Embryonic facial prominence (tissue), 1 donor: ENCODE measurements around the gene CCDC81.

ENCODE experiments used
- DNase-seq: peaks from one replicate; pipeline ENCODE4 v3.0.0-alpha.2; 2016; ENCODE audit errors: extremely low spot score

The CCDC81 gene

DNA sequence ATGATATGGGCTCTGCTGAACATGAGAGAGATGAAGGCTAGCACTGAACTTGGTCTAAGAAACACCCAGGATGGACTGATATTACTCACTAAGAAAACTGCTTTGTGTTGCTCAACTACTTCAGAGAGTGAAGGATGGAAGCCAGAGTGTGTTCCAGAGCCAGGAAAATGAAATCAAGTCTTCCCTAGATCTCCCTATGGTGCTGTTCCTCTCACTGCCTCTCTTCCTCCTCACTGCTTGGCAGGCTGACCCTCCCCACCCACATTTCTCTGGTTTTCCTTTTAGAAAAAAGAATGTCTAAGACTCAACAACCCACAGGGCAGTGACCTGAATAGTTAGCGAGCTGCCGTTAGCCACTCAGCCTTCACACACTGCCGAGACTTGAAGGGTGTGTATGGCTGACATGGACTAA is 65.6 kb downstream of the CCDC81 start:
- no peak for DNase-seq

DNA sequence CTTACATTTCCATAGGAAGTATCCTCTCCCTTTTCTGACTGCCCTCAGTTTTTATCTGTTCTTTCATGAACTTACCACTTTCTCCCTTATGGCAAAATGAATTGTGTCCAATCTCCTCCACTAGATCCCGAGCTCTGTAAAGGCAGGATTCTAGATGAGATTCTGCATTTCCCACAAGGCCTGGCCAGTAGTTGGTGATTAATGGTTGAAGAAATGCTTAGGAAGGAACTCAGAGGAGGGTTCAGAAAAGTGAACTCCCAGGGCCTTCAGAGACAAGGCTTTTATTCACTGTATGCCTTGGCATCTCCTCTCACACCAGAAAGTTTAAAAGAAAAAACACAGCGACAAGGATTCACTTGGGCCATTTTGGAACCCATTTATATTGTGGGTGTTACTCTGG is 66.2 kb downstream of the CCDC81 start:
- DNase-seq = no peak

DNA sequence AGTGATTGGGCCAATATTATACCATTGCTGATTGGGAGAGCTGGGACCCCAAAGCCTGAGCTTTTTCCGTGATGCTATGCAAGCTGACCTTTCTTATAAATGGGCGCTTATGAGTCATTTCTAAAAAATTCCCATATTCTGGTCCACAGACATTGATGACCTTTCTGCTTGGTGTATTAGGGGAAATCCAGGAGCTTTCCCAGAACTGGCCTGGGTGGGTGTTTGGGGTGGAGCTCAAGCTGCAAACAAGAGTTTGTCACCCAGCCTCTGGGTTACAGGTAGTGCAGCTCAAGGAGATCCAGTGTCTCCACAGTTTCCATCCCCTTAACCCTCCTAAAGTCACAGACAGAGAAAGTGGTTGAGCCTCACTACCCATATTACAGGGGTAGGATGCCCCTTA is 67.7 kb downstream of the CCDC81 start:
- no peak for DNase-seq

DNA sequence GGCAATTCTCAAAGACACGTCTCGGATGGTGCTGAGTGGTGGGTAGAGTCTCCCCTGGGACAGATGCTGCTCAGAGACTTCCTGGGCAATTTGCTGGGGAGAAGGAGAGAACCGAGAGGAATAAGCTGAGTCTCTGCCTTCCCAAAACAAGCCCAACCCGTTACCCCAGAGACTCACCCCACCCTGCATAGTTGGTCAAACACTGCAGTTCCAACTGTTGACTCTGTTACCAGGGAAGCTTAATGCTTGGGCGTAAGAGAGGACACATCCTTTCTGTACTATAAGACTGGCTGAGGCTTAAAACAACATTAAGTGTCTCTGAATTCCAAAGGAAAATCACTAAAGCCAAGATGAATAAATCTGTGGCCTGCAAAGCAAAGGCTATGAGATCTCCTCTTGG is 68.1 kb downstream of the CCDC81 start:
- no peak for DNase-seq

DNA sequence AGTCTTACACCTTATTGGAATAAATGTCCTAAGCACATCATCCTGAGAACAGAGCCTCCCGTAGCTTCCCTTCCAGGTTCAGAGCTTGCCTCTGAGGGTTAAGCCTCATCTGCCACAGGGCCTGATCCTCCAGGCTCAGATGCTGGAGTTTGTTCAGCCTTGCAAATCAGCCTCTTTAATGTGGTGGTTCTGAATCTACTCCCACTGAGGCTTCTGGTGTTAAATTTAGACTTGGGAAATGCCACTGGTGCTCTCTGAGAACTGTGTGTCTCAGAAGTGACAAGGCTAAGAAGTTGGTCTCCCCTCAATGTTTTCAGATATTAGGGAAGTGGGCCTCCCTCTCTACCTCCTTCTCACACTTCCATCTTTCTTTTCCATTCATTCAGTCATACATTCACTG is 68.7 kb downstream of the CCDC81 start:
- no peak for DNase-seq

DNA sequence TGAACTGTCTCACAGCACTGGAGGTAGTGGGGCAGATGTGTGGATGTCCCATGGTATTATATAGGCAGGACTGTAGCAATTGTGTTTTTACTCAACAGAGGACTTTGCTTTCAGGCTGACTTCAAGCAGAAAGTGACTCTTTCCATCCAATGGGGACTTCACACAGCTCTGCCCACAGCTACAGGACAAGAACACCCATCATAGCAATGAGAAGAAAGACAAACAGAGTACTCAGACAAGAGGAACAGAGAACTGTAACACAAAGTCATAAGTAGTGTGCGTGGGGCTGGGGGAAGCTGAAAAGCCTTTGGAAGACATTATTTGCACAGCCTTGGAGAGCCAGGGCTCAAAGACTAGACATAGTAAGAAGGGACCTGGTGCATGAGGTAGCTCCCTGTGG is 70.3 kb downstream of the CCDC81 start:
- no peak for DNase-seq

DNA sequence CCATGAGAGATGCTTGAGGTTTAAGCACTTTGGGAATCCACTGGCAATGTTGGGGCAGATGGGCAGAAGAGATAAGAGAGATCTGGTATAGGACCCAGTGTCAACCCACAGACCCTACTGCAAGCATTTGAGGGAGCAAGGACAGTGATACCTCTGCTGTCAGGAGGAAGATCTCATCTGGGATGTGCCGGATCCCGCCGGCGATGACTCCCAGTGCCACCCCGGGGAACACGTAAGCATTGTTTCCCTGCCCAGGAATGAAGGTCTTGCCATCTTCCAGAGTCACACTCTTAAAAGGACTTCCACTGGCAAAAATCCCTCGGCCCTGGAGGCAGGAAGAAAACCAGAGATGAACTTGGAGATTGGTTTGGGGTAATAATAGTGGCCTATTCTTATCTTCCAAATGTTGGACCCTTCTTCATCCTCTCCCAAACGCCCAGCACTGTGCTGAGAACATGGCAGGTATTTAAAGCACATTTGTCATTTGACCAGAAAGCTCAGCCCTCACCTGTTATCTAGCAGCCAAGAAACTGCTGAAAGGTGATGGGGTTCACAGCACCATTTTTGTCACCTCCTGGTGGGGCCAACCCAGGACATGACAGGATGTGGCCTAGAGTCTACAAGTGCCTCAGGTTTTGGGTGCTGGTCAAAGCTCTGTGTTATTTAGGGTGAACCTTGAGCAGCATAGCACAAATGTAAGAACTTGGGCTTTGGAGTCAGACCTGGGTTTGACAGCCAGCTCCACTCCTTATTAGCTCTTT is 71.7 kb downstream of the CCDC81 start:
- DNase-seq = no peak

DNA sequence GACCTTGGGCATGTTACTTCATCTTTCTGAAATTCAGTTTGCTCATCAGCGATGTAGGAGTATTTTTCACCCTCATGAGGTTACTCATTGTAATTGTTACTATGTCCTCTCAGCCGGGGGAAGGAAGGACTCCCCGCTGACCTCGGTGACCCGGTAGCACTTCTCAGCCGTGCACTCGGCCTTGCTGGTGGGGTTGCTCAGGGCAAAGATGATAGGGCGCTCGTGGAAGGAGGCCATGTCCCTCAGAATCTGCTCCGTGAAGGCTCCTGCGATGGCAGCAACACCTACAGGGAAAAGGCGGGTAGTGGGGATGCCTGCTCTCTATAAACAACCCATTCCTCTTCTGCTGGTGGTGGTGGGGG is 72.2 kb downstream of the CCDC81 start:
- no peak for DNase-seq

DNA sequence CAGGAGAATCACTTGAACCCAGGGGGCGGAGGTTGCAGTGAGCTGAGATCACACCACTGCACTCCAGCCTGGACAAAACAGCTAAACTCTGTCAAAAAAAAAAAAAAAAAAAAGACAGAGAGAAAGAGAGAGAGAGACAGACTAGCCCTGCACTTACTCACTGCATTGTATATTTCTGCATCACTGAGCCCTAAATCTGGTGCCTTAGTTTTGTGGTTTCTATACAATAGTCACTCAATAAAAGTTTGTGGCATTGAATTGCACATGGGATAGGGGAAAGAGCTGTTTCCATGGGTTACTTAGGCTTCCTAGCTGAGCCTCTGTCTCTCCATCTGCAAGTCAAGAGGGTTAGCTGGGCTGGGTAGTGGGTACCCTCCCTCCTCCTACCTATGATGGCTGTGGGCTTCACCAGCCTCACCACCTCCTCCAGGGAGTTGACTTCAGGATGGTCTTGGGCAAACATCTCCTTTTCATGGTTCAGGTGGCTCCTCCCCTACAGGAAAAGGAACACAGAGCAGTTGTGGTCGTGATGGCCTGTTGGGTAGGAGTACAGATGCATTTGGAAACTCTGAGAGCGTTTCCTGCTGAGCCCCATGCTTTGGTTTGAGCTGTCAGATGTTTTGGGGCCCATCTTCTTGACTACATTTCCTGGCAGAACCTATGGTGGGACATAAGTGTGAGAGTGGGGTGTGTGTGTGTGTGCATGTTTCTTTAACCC is 73.2 kb downstream of the CCDC81 start:
- no peak for DNase-seq

DNA sequence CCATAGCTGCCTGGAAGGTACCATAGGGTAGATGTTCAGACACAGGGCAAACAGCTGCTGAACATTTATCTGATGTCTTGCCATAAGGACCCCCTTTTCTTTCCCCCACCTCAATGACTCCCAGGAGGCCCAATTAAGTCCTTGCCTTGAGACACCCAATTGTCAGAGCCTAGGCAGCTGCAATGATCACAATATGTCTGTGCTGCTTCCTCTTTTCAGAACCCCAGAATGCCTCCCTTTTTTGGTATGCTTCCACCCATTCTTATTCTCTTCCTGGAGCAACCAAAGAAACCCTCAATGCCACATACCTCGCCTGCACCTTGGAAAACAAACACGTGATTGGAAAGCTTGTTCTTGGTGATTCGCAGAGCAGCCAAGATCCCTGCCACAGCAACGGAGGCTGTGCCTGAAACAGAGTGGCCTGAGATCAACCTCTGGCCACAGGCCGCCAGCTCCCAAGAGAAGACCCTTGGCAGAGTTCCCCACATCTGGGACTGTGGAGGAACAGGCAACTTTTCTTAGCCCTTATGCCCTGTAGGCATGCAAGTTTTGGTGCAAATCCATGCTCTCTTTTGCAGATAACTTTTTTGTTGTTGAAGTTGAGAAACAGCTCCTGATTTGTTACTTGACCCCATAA is 75.4 kb downstream of the CCDC81 start:
- no peak for DNase-seq

DNA sequence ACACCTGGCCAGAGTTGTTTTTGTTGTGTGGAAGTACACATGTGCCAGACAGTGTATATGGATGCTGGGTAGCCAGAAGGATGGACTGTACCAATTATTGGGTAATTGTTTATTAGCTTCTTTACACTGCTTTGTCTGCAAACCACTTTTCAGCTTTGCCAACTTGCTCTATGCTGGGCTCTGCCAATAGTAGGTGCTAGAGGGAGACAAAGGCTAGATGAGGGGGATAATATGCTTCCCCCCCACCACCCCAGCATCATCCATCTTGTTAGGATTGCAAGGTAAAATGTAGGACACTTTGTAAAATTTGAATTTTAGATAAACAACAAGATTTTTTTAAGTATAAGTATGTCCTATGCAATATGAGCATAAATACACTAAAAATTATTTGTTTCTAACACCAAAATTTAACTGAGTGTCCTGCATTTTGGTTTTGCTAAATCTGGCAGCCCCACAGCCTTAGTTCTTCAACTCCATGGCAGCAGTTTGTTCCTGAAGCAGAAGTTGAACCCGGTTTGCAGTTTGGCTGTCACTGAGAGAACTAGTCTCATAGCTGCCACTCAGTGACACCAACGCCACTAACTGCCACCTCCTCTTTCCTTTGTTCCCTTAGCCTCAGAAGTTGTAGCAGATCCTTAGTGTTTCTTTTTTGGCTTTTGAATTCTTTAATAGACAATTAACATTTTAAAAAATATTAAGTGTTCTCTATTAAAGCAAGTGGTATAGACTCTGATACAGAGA is 78.8 kb downstream of the CCDC81 start:
- DNase-seq = no peak

DNA sequence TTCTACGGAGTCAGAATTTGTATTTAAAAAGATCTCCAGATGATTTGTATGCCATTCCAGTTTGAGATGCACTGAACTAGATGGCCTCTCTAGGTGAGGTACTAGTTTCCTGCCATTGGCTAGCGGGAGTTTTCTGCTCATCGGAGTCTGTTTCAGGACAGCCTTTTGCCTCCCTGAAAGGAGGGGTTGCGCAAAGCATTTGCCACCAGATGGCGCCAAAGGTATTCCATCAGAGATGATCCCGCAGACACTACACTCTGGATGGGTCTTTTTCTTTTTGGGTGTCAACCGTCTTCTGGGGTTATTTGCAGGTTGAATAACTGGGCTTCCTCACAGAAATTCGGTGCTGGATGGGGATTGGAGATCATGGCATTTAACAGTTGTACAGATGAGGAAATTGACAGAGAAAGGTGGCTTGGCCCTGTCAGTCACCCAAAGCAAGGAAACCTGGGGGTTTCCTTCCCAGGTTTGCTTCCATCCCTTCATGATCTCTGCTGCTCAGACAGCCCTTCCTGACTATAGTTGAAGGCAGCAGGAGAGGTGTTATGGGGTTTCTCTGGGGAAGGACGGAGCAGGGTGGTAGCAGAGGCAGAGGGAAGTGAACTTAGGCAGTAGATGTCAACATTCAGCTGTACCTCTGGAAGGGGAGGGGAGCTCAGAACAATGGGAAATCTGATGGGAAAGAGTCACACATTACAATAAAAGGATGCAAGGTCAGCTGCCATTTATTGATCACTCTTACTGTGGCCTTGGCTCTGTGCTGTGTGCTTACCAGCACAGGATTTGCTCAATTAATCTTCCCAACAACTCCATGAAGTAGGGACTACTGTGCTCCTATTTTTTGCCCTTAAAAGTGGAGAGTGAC is 81.6 kb downstream of the CCDC81 start:
- DNase-seq = peak; percentile 73

DNA sequence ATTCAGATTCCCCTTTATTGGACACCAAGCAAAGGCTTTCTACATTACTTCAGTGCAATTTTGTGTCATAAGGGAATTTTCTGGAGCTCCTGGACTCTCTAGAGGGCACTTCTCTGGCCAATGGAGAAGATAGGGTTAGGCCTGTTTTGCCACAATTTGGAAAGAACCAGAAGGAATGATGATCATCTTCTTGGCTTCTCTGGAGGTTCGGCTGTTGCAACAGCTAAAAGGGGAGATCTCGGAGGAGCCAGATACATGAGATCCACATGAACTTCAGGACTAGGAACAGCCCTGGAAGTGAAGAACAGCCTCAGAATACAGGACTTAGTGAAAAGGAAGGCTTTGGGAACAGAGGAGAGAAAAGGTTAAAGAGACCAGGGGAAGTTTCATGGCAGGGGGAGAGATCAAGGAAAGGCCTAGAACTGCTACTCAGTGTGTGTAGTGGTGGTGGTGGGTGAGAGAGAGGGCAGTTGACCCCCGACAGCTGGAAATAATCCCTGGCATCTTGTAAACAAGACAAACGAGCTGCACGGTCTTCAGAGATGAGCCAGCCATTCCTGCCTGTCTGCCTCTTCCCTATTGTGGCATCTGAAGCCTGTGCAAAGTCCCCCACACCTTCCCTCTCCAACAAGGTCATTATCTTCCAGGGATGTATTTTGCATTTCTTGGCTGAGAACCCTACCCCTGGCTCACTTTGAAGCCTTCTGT is 83.8 kb downstream of the CCDC81 start:
- DNase-seq = no peak

DNA sequence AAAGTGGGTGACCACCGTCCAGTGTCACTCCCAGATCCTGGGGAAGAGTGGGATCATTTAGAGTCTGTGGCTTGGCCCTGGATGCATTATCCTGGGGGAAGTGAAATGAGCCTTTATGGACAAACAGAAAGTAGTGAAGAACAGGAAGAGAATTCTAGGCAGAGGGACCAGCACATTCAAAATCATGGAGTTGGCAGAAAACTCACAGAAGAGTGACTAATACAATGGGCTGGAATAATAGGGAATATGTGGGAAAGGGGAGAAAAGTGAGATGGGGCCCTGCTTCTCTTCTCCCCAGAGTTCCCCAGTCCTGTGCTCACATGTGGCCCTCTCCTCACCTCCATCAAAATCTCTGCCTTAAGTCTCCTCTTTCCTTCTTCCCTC is 84.3 kb downstream of the CCDC81 start:
- no peak for DNase-seq

DNA sequence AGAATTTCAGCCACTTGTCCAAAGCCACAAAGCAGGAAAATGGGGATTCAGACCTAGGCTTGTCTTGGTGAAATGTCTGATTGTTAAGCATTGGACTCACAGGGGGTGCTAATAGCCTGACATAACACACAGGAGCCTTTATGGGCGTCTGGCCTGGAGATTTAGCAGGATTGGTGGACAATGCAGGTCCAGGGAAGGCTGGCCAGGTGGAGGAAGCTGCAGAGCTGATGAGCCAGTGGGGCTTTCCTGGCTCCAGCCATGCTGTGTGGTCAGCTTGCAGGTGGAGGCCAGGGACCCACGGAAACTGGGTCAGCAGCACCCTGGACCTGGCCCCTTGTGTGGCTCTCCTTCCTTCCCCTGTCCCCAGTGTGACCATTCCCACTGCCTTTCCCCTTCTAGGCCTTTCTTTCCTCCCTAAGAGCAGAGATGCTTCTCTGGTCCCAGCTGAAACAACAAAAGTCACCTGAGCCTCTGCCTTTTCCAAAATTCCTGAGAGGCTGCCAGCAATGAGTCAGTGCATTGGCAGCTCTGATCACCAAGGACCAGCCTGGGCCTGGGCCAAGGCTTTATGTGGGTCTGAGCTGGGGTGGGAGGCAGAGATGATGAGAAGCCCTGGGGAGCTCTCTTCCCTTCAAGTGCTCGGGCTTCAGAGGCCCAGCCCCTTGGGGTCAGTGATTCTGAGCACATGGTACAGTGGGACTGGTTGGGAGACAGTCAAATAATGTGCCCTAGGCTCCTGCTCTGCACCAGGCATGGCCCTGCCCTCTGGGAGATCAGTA is 85.2 kb downstream of the CCDC81 start:
- DNase-seq = peak; percentile 27

DNA sequence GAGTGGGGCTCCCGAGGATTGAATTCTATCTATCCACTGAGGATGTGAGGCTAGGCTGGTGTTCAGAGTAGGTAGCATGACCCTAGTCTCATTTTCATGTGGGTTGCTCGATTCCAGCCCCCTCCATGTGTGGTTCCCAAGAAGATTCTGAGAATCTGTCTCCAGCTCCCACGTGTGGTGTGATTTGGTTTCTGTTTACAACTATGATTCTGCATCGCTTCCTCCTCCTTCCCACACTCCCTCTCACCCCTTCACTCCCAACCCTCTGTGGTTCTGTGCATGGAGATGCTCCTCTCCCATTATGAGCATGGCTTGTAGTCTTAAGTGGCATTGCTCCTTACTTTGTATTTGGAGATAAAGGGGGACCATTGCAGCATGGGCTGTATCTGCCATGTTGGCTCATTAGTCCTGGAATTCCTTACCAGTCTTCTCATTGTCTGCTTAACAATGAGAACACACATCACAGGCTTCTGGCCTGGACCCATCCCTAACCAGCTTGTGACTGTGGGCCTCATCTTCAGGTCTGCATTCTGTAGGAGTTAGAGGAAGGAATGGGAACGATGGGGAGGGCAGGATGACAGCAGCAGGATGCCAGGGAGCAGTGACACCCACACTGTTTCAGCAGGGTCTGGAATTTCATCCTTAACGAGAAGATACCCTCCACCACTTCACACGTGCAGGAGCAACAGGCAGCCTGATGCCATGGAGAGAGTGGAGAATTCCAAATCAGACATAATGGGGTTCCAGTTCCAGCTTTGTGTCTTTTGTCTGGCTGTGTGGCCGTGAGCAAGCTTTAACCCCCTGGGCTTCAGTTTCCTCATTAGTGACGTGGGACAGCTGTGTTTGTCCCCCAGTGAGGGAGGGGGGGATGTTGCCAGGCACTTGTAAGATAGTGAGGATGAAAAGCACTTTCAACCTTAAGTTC is 86.0 kb downstream of the CCDC81 start:
- no peak for DNase-seq

DNA sequence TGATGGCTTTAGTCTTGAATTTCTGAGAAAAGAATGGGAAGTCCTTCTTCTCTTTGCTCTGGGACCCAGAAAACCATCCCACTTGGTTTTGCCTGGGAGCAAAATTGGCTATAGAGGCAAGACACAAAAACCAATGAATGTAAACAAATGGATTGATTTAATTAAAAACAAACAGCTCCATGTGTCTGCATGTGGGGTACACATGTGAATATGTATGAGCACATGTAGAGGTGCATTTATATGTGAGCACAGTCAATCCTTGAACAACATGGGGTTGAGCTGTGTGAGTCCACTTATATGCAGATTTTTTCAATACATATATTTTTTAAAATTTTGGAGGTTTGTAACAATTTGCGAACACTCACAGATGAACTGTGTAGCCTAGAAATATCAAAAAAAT is 87.2 kb downstream of the CCDC81 start:
- no peak for DNase-seq

DNA sequence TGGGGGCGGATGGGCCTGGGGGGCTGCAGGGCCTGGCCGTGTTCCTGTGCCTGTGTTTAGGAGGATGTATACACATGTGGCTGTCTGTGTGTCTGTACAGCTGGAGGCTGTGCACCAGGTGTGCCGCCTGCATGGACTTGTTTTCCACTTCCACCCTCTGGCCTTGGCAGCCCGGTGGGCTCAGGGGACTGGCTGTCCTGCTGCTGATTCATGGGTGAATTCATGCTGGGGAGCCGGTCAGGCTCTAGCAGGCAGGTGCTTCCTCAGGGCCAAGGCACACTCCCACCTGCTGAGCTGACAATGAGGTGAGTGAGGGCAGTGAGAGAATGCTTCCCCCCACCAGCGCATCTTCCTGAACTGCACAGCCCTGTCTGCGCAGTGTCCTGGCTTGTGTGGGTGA is 88.4 kb downstream of the CCDC81 start:
- DNase-seq = no peak

DNA sequence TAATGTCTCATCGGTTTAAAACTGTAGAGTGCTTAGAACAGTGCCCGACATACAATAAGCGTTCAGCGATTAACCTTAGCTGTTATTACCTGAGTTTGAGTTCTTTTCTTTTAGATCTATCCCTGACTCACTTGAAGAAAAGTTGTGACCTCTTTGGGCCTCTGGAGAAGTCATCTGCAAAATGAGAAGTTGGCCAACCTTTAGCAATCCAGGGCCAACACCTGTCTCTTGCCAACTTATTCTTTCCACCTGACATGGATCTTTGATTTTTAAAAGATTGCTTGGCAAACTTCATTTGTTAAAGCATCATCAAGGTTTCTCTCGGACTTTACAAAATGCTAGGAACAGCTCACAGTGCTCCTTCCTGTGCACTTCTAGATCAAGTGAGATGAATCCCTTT is 89.3 kb downstream of the CCDC81 start:
- no peak for DNase-seq
